ENCODE results near the gene SNAPC2. TPM values are rescaled to one million over a fixed set of nuclear protein-coding genes. Genes with fewer than 3 reads are reported as not detected.

SNAPC2 gene
- total and polyA plus RNA-seq, 2 experiments from 2014 or later, result 33.7 to 47.2 TPM

GRCh38 chr19:7907122-7907521, 13.0 kb upstream of the SNAPC2 start:
- in situ Hi-C loops (cut with MboI), result no loop called here
- H3K9ac ChIP-seq, result no peak overlapping the region
- H3K9me2 ChIP-seq (ENCODE audit: insufficient read depth), result no peaks in the 10 kb centered on the region
- no peak for DNase-seq
- H3K27ac ChIP-seq, result no peak overlapping the region
- no peak overlapping the region for H2AFZ ChIP-seq
- WGBS, 2 experiments (ENCODE audit: low coverage in 1 of 2, low lambda C conversion rate in 2 of 2, missing lambda C conversion rate in 2 of 2), result 92 to 93% methylated on average over 19 of the region's 19 CpGs
- H3K4me1 ChIP-seq (ENCODE audit: insufficient read depth), result peaks cover 10% of the 10 kb centered on the region
- H4K20me1 ChIP-seq (ENCODE audit: insufficient read depth), result no peaks in the 10 kb centered on the region; the same call in 1 of the 2 replicates
- H3K4me3 ChIP-seq, result no peak overlapping the region
- peaks cover 52% of the 10 kb centered on the region for H3K79me2 ChIP-seq (ENCODE audit: insufficient read depth)
- no peaks in the 10 kb centered on the region for H3K9me3 ChIP-seq (ENCODE audit: low read depth)
- TF ChIP-seq EZH2 (IDR thresholded peaks at IDR 0.05; ENCODE audit: insufficient read depth, poor library complexity, severe bottlenecking) (no peak), EZH2phosphoT487 (IDR thresholded peaks at IDR 0.05; ENCODE audit: insufficient read depth, low read depth) (no peak)
- H3F3A ChIP-seq (ENCODE audit: insufficient read depth), result no peaks in the 10 kb centered on the region
- no peaks in the 10 kb centered on the region for H3K27me3 ChIP-seq (replicated peaks; ENCODE audit: insufficient read depth)
- H3K36me3 ChIP-seq (ENCODE audit: low read depth), result no peaks in the 10 kb centered on the region
- H3K4me2 ChIP-seq (ENCODE audit: unreplicated experiment), result no peak overlapping the region

GRCh38 chr19:7907544-7907943, 12.6 kb upstream of the SNAPC2 start:
- 83 to 89% methylated on average over 11 of the region's 11 CpGs for WGBS, 2 experiments (ENCODE audit: low coverage in 1 of 2, low lambda C conversion rate in 2 of 2, missing lambda C conversion rate in 2 of 2)
- Histone ChIP-seq H3K9ac (no peak overlapping the region), H2AFZ (no peak overlapping the region), H4K20me1 (ENCODE audit: insufficient read depth) (no peaks in the 10 kb centered on the region; the same call in 1 of the 2 replicates), H3K4me3 (no peak overlapping the region), H3K27ac (no peak overlapping the region), H3K4me1 (ENCODE audit: insufficient read depth) (peaks cover 7% of the 10 kb centered on the region), H3F3A (ENCODE audit: insufficient read depth) (no peaks in the 10 kb centered on the region), H3K9me2 (ENCODE audit: insufficient read depth) (no peaks in the 10 kb centered on the region), H3K27me3 (replicated peaks; ENCODE audit: insufficient read depth) (no peaks in the 10 kb centered on the region), H3K9me3 (ENCODE audit: low read depth) (no peaks in the 10 kb centered on the region), H3K4me2 (ENCODE audit: unreplicated experiment) (no peak overlapping the region), H3K36me3 (ENCODE audit: low read depth) (no peaks in the 10 kb centered on the region), H3K79me2 (ENCODE audit: insufficient read depth) (peaks cover 48% of the 10 kb centered on the region)
- DNase-seq, result no peak
- no peak for TF ChIP-seq EZH2 (IDR thresholded peaks at IDR 0.05; ENCODE audit: insufficient read depth, poor library complexity, severe bottlenecking)
- TF ChIP-seq EZH2phosphoT487 (IDR thresholded peaks at IDR 0.05; ENCODE audit: insufficient read depth, low read depth), result no peak
- in situ Hi-C loops (cut with MboI), result no loop called here

- Histone ChIP-seq H3F3A (ENCODE audit: insufficient read depth) (no peaks in the 10 kb centered on the region), H3K79me2 (ENCODE audit: insufficient read depth) (peaks cover 48% of the 10 kb centered on the region), H3K4me2 (ENCODE audit: unreplicated experiment) (no peak overlapping the region), H3K4me1 (ENCODE audit: insufficient read depth) (peaks cover 7% of the 10 kb centered on the region), H3K9me3 (ENCODE audit: low read depth) (no peaks in the 10 kb centered on the region), H3K4me3 (no peak overlapping the region), H3K27ac (no peak overlapping the region), H3K9ac (no peak overlapping the region), H3K27me3 (replicated peaks; ENCODE audit: insufficient read depth) (no peaks in the 10 kb centered on the region), H4K20me1 (ENCODE audit: insufficient read depth) (no peaks in the 10 kb centered on the region; the same call in 1 of the 2 replicates), H3K36me3 (ENCODE audit: low read depth) (no peaks in the 10 kb centered on the region; the same call in 1 of the 2 replicates), H2AFZ (no peak overlapping the region), H3K9me2 (ENCODE audit: insufficient read depth) (no peaks in the 10 kb centered on the region)
- WGBS, 2 experiments (ENCODE audit: low coverage in 1 of 2, low lambda C conversion rate in 2 of 2, missing lambda C conversion rate in 2 of 2), result 81 to 82% methylated on average over 13 to 14 of the region's 14 CpGs
- no peak for TF ChIP-seq EZH2phosphoT487 (IDR thresholded peaks at IDR 0.05; ENCODE audit: insufficient read depth, low read depth)
- no peak for TF ChIP-seq EZH2 (IDR thresholded peaks at IDR 0.05; ENCODE audit: insufficient read depth, poor library complexity, severe bottlenecking)
- in situ Hi-C loops (cut with MboI), result no loop called here
- no peak for DNase-seq
Observed at GRCh38 chr19:7908078-7908699, 11.9 kb upstream of the SNAPC2 start.

GRCh38 chr19:7908742-7909461, 11.2 kb upstream of the SNAPC2 start:
- Histone ChIP-seq H3K4me1 (ENCODE audit: insufficient read depth) (peaks cover 7% of the 10 kb centered on the region), H3K4me3 (no peak overlapping the region), H3K9me3 (ENCODE audit: low read depth) (no peaks in the 10 kb centered on the region), H3K9ac (no peak overlapping the region), H2AFZ (no peak overlapping the region), H3K9me2 (ENCODE audit: insufficient read depth) (no peaks in the 10 kb centered on the region), H4K20me1 (ENCODE audit: insufficient read depth) (no peaks in the 10 kb centered on the region; the same call in 1 of the 2 replicates), H3K79me2 (ENCODE audit: insufficient read depth) (peaks cover 48% of the 10 kb centered on the region), H3K36me3 (ENCODE audit: low read depth) (no peaks in the 10 kb centered on the region; the same call in 1 of the 2 replicates), H3K27me3 (replicated peaks; ENCODE audit: insufficient read depth) (no peaks in the 10 kb centered on the region), H3K4me2 (ENCODE audit: unreplicated experiment) (no peak overlapping the region), H3K27ac (no peak overlapping the region), H3F3A (ENCODE audit: insufficient read depth) (no peaks in the 10 kb centered on the region)
- 85 to 90% methylated on average over 10 to 19 of the region's 19 CpGs for WGBS, 2 experiments (ENCODE audit: low coverage in 1 of 2, low lambda C conversion rate in 2 of 2, missing lambda C conversion rate in 2 of 2)
- DNase-seq, result no peak
- no peak for TF ChIP-seq EZH2 (IDR thresholded peaks at IDR 0.05; ENCODE audit: insufficient read depth, poor library complexity, severe bottlenecking)
- no peak for TF ChIP-seq EZH2phosphoT487 (IDR thresholded peaks at IDR 0.05; ENCODE audit: insufficient read depth, low read depth)
- in situ Hi-C loops (cut with MboI), result no loop called here
